Hepatocyte (in vitro differentiated cells): ENCODE data around the gene GPR153. TPM values are rescaled to one million over a fixed set of nuclear protein-coding genes. Genes with fewer than 3 reads are reported as not detected.

Source experiments
- DNase-seq: peaks from one replicate; pipeline ENCODE4 v3.0.0-alpha.2; 2016; ENCODE audit warnings: low spot score
- H2AFZ ChIP-seq: fragments of 200-600 bp; sonication (generic); 2 replicates; pipeline ENCODE4 v1.6.0; 2016; ENCODE audit warnings: antibody characterized with exemption, mild to moderate bottlenecking
- H3K27ac ChIP-seq: fragments of 200-600 bp; sonication (generic); 2 replicates; pipeline ENCODE4 v1.5.1; 2016; ENCODE audit warnings: mild to moderate bottlenecking
- H3K27me3 ChIP-seq: fragments of 200-600 bp; sonication (generic); 2 replicates; pipeline ENCODE4 v1.6.1; 2016
- H3K36me3 ChIP-seq: fragments of 200-600 bp; sonication (generic); replicated peaks from 2 replicates; pipeline ENCODE4 v1.5.1; 2016; ENCODE audit warnings: low read depth; ENCODE audit not compliant: insufficient read depth
- H3K4me1 ChIP-seq: fragments of 200-600 bp; sonication (generic); 2 replicates; pipeline ENCODE4 v1.5.1; 2016; ENCODE audit warnings: mild to moderate bottlenecking, moderate library complexity; ENCODE audit not compliant: insufficient read depth
- H3K4me2 ChIP-seq: fragments of 200-600 bp; sonication (generic); 2 replicates; pipeline ENCODE4 v1.6.0; 2016
- H3K4me3 ChIP-seq: fragments of 200-600 bp; sonication (generic); 2 replicates; pipeline ENCODE4 v1.5.1; 2016; ENCODE audit warnings: mild to moderate bottlenecking
- H3K79me2 ChIP-seq: fragments of 200-600 bp; sonication (generic); 2 replicates; pipeline ENCODE4 v1.6.0; 2017; ENCODE audit warnings: mild to moderate bottlenecking
- H3K9me2 ChIP-seq: fragments of 200-600 bp; sonication (generic); replicated peaks from 2 replicates; pipeline ENCODE4 v1.6.0; 2017; ENCODE audit warnings: mild to moderate bottlenecking; ENCODE audit not compliant: insufficient read depth
- H3K9me3 ChIP-seq: fragments of 200-600 bp; sonication (generic); 2 replicates; pipeline ENCODE4 v1.5.1; 2016; ENCODE audit warnings: low read depth, mild to moderate bottlenecking
- H4K20me1 ChIP-seq: fragments of 200-600 bp; sonication (generic); 2 replicates; pipeline ENCODE4 v1.6.0; 2016; ENCODE audit warnings: mild to moderate bottlenecking; ENCODE audit not compliant: insufficient read depth, poor library complexity, severe bottlenecking
- EZH2 ChIP-seq: fragments of 200-600 bp; sonication (generic); IDR thresholded peaks from 2 replicates; pipeline ENCODE4 v1.6.1; 2016; ENCODE audit warnings: antibody characterized with exemption, mild to moderate bottlenecking, borderline replicate concordance
- EZH2phosphoT487 ChIP-seq: fragments of 200-600 bp; sonication (generic); IDR thresholded peaks from one replicate; pipeline ENCODE4 v1.6.1; 2018; ENCODE audit warnings: antibody characterized with exemption, mild to moderate bottlenecking, low read depth, moderate library complexity; ENCODE audit not compliant: unreplicated experiment, severe bottlenecking
- WGBS: methylation state at CpG from one replicate; pipeline ENCODE4 v1.1.6; 2016; ENCODE audit warnings: low lambda C conversion rate; ENCODE audit errors: missing lambda C conversion rate; 5-methylcytosine and 5-hydroxymethylcytosine counted together
- polyA plus RNA-seq: library from polyadenylated mRNA; unstranded; fragments of >200 nt; fragmentation: Nextera tagmentation; extraction: Ambion mirVana; gene quantifications from 2 replicates; pipeline ENCODE4 v1.2.1, GENCODE V29; 2016
- total RNA-seq: library from RNA; depleted of rRNA; stranded (reverse); fragments of >200 nt; gene quantifications from 2 replicates; pipeline ENCODE4 v1.2.3, GENCODE V29; 2014
- TF ChIP-seq, protein P1 (sequence below): fragments of 200-600 bp; sonication (generic); IDR thresholded peaks from 2 replicates; pipeline ENCODE4 v1.5.1; 2016; ENCODE audit warnings: antibody characterized with exemption, mild to moderate bottlenecking; ENCODE audit not compliant: poor library complexity

GPR153 gene
- total and polyA plus RNA-seq, 2 experiments from 2014 or later: 9.1 to 13.5 TPM

DNA sequence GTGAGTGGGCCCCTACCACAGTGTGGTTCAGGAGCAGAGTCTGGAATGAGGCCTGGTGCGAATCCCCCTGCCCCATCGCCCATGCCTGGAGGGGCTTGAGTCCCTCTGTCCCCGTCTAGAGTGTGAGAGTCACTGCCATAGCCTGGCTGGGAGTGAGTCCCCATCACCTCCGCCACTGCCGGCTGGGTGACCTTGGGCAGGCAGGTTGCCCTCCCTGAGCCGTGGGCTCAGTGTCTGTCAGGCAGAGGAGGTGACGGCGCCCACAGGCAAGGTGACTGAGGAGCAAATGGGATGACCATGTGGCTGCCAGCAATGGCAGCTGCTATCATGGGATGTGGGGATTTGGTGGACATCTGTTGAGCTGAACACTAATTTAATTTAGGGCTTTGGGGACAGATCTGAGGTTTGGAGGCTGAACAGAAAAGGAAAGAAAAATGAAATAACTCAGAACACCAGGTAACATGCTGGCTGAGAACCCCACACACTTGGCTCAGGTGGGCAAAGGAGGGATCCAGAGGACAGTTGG, 38.1 kb upstream of the GPR153 start:
- Histone ChIP-seq H3K27ac (no peak overlapping the region), H3K36me3 (no peaks in the 10 kb centered on the region), H2AFZ (no peak overlapping the region), H3K9me3 (no peaks in the 10 kb centered on the region), H3K79me2 (no peaks in the 10 kb centered on the region), H3K4me1 (no peaks in the 10 kb centered on the region), H3K9me2 (no peaks in the 10 kb centered on the region), H3K4me3 (no peak overlapping the region), H3K27me3 (no peaks in the 10 kb centered on the region), H4K20me1 (no peaks in the 10 kb centered on the region), H3K4me2 (no peak overlapping the region)
- WGBS: 88% methylated on average over 8 of the region's 8 CpGs
- TF ChIP-seq, protein P1, sequence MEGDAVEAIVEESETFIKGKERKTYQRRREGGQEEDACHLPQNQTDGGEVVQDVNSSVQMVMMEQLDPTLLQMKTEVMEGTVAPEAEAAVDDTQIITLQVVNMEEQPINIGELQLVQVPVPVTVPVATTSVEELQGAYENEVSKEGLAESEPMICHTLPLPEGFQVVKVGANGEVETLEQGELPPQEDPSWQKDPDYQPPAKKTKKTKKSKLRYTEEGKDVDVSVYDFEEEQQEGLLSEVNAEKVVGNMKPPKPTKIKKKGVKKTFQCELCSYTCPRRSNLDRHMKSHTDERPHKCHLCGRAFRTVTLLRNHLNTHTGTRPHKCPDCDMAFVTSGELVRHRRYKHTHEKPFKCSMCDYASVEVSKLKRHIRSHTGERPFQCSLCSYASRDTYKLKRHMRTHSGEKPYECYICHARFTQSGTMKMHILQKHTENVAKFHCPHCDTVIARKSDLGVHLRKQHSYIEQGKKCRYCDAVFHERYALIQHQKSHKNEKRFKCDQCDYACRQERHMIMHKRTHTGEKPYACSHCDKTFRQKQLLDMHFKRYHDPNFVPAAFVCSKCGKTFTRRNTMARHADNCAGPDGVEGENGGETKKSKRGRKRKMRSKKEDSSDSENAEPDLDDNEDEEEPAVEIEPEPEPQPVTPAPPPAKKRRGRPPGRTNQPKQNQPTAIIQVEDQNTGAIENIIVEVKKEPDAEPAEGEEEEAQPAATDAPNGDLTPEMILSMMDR: no peak
- no peak for TF ChIP-seq EZH2phosphoT487
- no peak for TF ChIP-seq EZH2
- DNase-seq: no peak

DNA sequence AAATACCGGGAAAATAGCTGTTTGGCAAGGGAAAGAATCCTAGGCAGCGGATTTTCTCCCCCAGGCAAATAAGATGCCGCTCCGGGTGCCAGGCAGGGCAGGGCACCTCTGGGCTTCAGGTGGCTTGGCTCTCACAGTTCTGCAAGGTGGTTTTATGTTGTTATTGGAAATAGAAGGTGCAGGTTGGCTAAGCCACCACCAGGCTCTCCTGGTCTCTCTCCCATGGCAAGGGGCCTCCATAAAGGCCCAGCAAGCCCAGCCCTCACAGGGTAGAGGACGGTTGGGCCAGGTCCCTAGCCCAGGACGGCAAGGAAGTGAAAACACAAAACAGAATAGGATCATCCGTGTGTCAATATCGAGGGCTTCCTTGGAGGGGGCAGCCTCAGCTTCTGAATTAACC, 37.6 kb upstream of the GPR153 start:
- no peak for TF ChIP-seq EZH2
- TF ChIP-seq, protein P1: no peak
- TF ChIP-seq EZH2phosphoT487: no peak
- WGBS: 90% methylated on average over 8 of the region's 8 CpGs

GRCh38 chr1:6295910-6296309, 35.0 kb upstream of the GPR153 start:
- Histone ChIP-seq H3K9me3 (no peaks in the 10 kb centered on the region), H3K27me3 (no peaks in the 10 kb centered on the region), H3K36me3 (no peaks in the 10 kb centered on the region), H2AFZ (no peak overlapping the region), H3K4me1 (no peaks in the 10 kb centered on the region), H3K27ac (no peak overlapping the region), H3K4me3 (no peak overlapping the region), H4K20me1 (no peaks in the 10 kb centered on the region), H3K79me2 (no peaks in the 10 kb centered on the region), H3K4me2 (no peak overlapping the region), H3K9me2 (no peaks in the 10 kb centered on the region)
- WGBS: 94% methylated on average over 6 of the region's 6 CpGs
- no peak for DNase-seq
- TF ChIP-seq EZH2phosphoT487: no peak
- TF ChIP-seq, protein P1: no peak
- no peak for TF ChIP-seq EZH2

More for the DNA sequence above, 37.6 kb upstream of the GPR153 start:
- Histone ChIP-seq H3K27me3 (no peaks in the 10 kb centered on the region), H3K9me3 (no peaks in the 10 kb centered on the region), H3K79me2 (no peaks in the 10 kb centered on the region), H3K4me1 (no peaks in the 10 kb centered on the region), H3K4me2 (no peak overlapping the region), H3K36me3 (no peaks in the 10 kb centered on the region), H3K27ac (no peak overlapping the region), H4K20me1 (no peaks in the 10 kb centered on the region), H2AFZ (no peak overlapping the region), H3K4me3 (no peak overlapping the region), H3K9me2 (no peaks in the 10 kb centered on the region)
- DNase-seq: no peak
